Upper lobe of left lung (tissue), 4 donors: Measurements from ENCODE around the gene RXYLT1.

ENCODE experiments used
- EP300 ChIP-seq, 4 donors: sonication (generic); formaldehyde crosslinking; IDR thresholded peaks; one replicate each; pipeline ENCODE4 v1.5.1; 2017; ENCODE audit warnings: antibody characterized with exemption in 4 of 4, control low read depth in 2 of 4
- POLR2A ChIP-seq, 4 donors: fragments of 450-650 bp; IDR thresholded peaks; one replicate each; pipeline ENCODE4 v1.5.1; 2016 to 2017; ENCODE audit warnings: antibody characterized with exemption in 4 of 4, mild to moderate bottlenecking in 2 of 4
- POLR2AphosphoS5 ChIP-seq, 2 donors: sonication (generic); formaldehyde crosslinking; IDR thresholded peaks; one replicate each; pipeline ENCODE4 v1.5.1; 2017; ENCODE audit warnings: antibody characterized with exemption in 2 of 2
- TF ChIP-seq, protein P1 (sequence below), 6 experiments: fragments of 450-650 bp in 4 of 6; fragments of 200-600 bp in 2 of 6; sonication (generic) in 2 of 6; IDR thresholded peaks; one replicate each; pipeline ENCODE4 v1.5.1; 2016 to 2019; ENCODE audit warnings: antibody characterized with exemption in 6 of 6

DNA sequence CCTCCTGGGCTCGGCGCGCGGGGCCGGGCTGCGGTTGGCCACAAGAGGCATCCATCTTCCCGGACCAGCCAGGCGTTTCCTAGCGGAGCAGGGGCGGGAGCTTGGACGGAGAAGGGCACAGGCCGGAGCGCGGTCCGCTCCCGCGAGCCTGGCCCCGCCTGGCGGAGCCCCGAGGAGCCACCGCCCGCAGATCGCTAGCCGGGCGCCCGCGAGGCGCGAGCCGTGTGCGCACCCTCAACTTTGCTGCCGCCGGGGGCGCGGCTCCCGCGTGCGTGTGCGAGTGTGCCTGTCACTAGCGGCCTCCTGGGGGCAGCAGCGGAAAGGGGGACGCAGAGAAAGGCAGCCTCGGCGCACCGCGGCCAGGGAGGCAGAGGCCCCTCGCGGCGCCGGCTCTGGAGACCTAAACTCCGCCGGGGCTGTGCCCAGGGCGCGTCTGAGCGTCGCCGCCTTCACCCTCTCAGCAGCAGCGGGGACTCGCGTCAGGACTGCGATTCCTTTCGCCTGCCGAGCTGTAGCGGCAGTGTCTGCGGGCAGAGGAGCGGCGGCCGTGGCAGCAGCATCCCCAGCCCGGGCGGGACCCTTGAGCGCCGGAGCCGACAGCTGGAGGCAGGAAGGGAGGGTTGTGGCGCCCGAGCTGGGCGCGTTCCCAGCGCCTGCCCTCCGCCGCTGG, 64.1 kb downstream of the RXYLT1 start:
- TF ChIP-seq, protein P1, sequence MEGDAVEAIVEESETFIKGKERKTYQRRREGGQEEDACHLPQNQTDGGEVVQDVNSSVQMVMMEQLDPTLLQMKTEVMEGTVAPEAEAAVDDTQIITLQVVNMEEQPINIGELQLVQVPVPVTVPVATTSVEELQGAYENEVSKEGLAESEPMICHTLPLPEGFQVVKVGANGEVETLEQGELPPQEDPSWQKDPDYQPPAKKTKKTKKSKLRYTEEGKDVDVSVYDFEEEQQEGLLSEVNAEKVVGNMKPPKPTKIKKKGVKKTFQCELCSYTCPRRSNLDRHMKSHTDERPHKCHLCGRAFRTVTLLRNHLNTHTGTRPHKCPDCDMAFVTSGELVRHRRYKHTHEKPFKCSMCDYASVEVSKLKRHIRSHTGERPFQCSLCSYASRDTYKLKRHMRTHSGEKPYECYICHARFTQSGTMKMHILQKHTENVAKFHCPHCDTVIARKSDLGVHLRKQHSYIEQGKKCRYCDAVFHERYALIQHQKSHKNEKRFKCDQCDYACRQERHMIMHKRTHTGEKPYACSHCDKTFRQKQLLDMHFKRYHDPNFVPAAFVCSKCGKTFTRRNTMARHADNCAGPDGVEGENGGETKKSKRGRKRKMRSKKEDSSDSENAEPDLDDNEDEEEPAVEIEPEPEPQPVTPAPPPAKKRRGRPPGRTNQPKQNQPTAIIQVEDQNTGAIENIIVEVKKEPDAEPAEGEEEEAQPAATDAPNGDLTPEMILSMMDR (IDR thresholded peaks at IDR 0.05) = peak; percentile 80 to 100 (median 99)
- TF ChIP-seq POLR2A (IDR thresholded peaks at IDR 0.05) (peak in 2 of 4 donors; percentile 30 to 43), POLR2AphosphoS5 (IDR thresholded peaks at IDR 0.05) (peak; percentile 48 to 62), EP300 (IDR thresholded peaks at IDR 0.05) (no peak)
